Cardiac fibroblast (primary cell): ENCODE measurements around the gene SRPK2.

Experiments
- DNase-seq, 2 donors: peaks; one replicate each; pipeline versions ENCODE4 v3.0.0 to v3.0.0-alpha.2; 2010; ENCODE audit warnings: low read depth in 2 of 2
- H3K4me3 ChIP-seq, 2 donors: replicated peaks in 1 of 2; 1 replicate in 1 of 2; 2 replicates in 1 of 2; pipeline ENCODE4 v1.5.1; 2011; ENCODE audit warnings: low read depth in 2 of 2, low read length in 2 of 2, mild to moderate bottlenecking in 2 of 2, moderate library complexity in 1 of 2
- CTCF ChIP-seq: IDR thresholded peaks from one replicate; pipeline ENCODE4 v1.5.1; 2011; ENCODE audit warnings: low read depth, mild to moderate bottlenecking, low read length, inconsistent platforms

SRPK2 gene

GRCh38 chr7:105157278-105157677 lies 231.4 kb downstream of the SRPK2 start:
- no peak overlapping the region for H3K4me3 ChIP-seq
- TF ChIP-seq CTCF = no peak
- DNase-seq = no peak

DNA sequence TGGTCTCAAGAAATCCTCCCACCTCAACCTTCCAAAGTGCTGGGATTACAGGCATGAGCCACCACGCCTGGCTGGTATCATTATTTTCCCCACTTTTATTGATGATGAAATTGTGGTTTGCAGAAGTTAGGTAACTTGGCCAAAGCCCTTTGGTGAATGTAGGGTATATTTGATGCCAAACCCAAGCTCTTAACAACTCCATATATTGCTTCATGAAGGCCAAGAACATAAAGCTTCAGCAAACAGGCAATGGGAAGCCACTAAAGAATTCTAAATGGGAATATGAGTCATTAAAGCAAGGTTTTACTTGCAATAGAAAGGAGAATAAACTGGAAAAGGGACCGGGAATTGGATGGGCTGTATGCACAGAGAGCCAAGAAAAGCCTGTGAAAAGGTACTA lies 232.0 kb downstream of the SRPK2 start:
- no peak overlapping the region for H3K4me3 ChIP-seq
- peak in 1 of 2 donors; percentile 43 for DNase-seq
- no peak for TF ChIP-seq CTCF

- no peak overlapping the region for H3K4me3 ChIP-seq
- DNase-seq = no peak
- no peak for TF ChIP-seq CTCF
Measured at GRCh38 chr7:105154084-105154483, 234.6 kb downstream of the SRPK2 start.

DNA sequence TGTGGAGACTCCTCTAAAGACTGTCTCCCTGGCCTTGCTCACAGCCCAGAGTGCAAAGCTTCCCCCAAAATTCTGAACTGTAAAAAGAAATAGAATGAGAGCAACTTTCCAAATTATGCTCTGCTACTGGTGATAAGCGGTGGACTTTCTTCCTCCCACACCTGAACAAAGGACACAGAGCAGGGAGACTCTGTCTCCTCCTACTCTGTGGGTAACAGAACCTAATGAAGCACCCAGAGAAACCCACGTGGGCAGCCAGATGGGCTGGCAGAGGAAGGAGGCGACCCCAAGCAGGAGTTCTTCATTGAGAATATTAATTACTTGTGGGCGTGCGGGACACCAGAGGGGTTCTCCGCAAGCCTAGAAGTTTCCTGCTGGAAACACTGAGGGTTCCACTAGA lies 235.2 kb downstream of the SRPK2 start:
- DNase-seq = no peak
- TF ChIP-seq CTCF = no peak
- H3K4me3 ChIP-seq = no peak overlapping the region

- no peak for DNase-seq
- TF ChIP-seq CTCF = no peak
Measured at GRCh38 chr7:105151152-105151551, 237.6 kb downstream of the SRPK2 start.

DNA sequence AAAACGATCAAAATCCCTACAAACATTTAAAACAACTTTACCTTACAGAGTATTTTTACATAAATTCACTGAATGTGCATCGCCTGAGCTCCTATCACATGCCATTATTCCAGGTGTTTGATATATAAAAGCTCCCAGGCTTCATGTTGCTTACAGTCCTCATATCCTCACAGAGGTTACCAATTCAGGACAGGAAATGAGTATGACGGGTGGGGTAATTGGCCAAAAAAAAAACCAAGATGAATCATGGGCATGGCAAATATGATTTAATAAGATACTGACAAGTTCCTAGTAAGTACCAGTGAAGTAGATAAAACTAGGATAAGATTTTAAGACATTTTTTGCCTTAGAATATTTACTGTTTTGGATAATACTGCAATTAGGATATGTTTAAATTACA lies 238.9 kb downstream of the SRPK2 start:
- DNase-seq = peak; percentile 26 to 80
- H3K4me3 ChIP-seq = no peak overlapping the region
- TF ChIP-seq CTCF = no peak

More at GRCh38 chr7:105151152-105151551, 237.6 kb downstream of the SRPK2 start:
- no peak overlapping the region for H3K4me3 ChIP-seq

- peak; percentile 60 to 64 for DNase-seq
- H3K4me3 ChIP-seq = no peak overlapping the region
- peak; percentile 57 for TF ChIP-seq CTCF
Measured at GRCh38 chr7:105141068-105141467, 247.7 kb downstream of the SRPK2 start.
